ACHN (cell line): ENCODE results near the gene DGUOK.
"Not testable (repeated sequence)": the region's sequence is repeated elsewhere in the genome, so short reads cannot be mapped to it uniquely, and the experiment has no call there.

Experiments used
- DNase-seq: peaks from one replicate; pipeline ENCODE4 v3.0.0-alpha.2; 2015
- in situ Hi-C: cut with HindIII; loops from 2 replicates; pipeline ENCODE4 v1.10.0; 2017; ENCODE audit warnings: low sequenced_read_pairs, low pct_ligation_motif_present, low pct_unique_long_range_greater_than_20kb

DGUOK gene

GRCh38 chr2:73926493-73927327 is at the start of gene DGUOK:
TSS of gene DGUOK (plus strand) at chr2:73926880. CDS start at chr2:73926911, 31 bp downstream.
- peak; percentile 100 for DNase-seq
- in situ Hi-C loops: no loop called here

GRCh38 chr2:73877071-73877802 is 49.4 kb upstream of the DGUOK start:
- in situ Hi-C loops: no loop called here
- no peak for DNase-seq

DNA sequence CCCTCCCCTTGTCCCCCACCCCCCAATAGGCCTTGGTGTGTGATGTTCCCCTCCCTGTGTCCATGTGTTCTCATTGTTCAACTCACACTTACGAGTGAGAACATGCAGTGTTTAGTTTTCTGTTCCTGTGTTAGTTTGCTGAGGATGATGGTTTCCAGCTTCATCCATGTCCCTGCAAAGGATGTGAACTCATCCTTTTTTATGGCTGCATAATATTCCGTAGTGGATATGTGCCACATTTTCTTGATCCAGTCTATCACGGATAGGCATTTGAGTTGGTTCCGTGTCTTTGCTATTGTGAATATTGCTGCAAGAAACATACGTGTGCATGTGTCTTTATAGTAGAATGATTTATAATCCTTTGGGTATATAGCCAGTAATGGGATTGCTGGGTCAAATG is 48.7 kb upstream of the DGUOK start:
- DNase-seq, in situ Hi-C loops: not testable (repeated sequence)

DNA sequence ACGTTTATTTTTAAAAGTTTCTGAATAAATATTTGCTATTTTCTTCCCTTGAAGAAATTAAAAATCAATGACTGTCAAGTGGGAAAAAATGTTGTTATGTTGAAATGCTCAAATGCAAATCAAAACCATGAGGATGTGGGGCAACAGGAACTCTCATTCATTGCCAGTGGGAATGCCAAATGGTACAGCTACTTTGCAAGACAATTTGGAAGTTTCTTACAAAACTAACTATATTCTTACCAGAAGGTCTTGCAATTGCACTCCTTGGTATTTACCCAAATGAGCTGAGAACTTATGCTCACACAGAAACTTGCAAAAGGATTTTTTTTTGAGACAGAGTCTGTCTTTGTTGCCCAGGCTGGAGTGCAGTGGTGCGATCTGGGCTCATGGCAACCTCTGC is 41.3 kb upstream of the DGUOK start:
- no peak for DNase-seq
- in situ Hi-C loops: no loop called here

- DNase-seq: no peak
- in situ Hi-C loops: no loop called here
Measured at GRCh38 chr2:73886357-73886756, 40.3 kb upstream of the DGUOK start.

DNA sequence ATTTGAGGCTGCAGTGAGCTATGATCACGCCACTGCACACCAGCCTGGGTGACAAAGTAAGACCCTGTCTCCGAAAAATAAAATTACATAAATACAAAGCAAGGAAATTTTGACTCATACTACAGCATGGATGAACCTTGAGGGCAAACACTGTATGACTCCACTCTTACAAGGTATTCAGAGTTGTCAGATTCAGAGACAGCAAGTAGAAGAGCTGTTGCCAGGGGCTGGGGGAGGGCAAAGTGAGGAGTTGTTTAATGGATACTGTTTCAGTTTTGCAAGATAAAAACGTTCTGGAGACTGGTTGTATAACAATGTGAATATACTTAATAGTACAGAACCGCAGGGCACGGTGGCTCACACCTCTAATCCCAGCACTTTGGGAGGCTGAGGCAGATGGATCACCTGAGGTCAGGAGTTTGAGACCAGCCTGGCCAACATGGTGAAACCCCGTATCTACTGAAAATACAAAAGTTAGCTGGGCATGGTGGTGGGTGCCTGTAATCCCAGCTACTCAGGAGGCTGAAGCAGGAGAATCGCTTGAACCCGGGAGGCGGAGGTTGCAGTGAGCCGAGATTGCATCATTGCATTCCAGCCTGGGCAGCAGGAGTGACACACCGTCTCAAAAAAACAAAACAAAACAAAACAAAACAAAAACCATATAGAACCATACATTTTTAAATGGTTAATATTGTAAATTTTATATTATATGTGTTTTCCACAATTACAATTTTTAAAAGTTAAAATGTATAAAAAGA is 38.9 kb upstream of the DGUOK start:
- in situ Hi-C loops, DNase-seq: not testable (repeated sequence)

DNA sequence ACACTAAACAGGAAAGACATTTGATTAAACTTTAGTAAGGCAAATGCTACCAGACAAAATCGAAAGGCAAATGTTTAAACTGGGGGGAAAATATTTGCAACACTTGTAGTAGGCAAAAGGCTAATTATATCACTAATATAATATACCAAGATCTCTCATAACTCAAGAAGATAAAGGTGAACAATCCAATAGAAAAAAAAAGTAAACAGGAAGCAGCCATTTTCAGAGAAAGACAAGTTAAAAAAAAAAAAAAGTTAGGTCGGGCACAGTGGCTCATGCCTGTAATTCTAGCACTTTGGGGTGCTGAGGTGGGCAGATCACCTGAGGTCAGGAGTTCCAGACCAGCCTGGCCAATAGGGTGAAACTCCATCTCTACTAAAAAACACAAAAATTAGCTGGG is 38.3 kb upstream of the DGUOK start:
- no peak for DNase-seq
- in situ Hi-C loops: no loop called here

DNA sequence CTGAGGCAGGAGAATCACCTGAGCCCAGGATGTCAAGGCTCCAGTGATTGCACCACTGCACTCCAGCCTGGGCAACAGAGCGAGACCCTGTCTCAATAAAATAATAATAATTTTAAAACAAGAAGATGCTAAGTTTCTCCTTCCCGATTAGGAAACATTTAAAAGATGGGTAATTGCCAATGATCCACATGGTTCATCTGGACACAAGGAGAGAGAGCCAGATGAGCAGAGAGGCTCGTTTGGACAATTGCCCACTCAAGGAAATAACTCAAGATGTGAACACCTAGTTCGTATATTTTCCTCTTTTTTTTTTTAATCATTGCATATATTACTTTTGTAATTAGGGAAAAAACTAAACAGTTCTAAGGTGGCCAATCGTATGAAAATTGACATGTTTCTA is 37.5 kb upstream of the DGUOK start:
- no peak for DNase-seq
- in situ Hi-C loops: no loop called here

- DNase-seq: no peak
- in situ Hi-C loops: no loop called here
Measured at GRCh38 chr2:73890301-73891092, 36.2 kb upstream of the DGUOK start.

- in situ Hi-C loops: no loop called here
Measured at GRCh38 chr2:73891276-73891901, 35.3 kb upstream of the DGUOK start.

GRCh38 chr2:73892631-73893329 is 33.9 kb upstream of the DGUOK start, which contains the start of gene ACTG2:
TSS of gene ACTG2 (plus strand) at chr2:73893008. CDS start at chr2:73901312, 8,304 bp downstream.
- in situ Hi-C loops: no loop called here
- no peak for DNase-seq

More at GRCh38 chr2:73891276-73891901, 35.3 kb upstream of the DGUOK start:
- DNase-seq: no peak

- in situ Hi-C loops: no loop called here
- no peak for DNase-seq
Measured at GRCh38 chr2:73893764-73894474, 32.8 kb upstream of the DGUOK start.

DNA sequence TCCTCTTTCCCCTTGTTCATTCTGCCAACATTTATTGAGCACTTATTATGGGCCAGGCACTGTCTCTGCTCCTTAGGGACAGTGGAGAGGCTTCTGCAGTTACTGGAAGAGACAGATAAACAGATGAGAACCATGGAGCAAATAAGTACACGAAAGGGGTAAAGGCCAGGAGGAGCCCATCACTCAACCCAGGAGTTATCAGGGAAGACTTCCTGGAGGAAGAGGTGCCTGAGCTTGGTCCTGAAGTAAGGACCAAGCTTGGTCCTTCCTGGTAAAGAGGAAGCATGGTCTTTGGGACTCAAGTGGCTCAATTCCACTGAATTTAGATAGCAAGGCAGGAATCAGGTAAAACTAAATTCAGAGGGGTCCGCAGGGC is 32.2 kb upstream of the DGUOK start:
- in situ Hi-C loops: no loop called here
- DNase-seq: no peak

DNA sequence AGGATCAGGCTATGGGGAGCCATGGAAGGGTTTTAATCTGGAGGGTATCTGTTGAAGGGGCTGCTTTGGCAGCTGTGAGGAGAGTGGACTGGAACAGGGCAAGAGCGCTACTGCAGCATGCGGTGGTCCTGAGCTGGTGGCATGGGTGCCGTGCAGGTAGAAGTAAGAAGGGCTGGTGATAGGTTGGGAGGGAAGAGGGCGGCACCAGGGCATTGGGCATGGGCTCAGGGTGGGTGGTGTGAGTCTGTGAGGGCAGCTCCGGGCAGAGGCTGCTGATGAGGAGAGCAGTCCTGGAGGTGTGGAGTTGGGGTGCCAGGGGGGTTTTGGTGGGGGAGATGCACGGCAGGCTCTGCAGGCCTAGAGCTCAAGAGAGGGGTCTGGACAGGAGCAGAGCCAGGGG is 31.8 kb upstream of the DGUOK start:
- no peak for DNase-seq
- in situ Hi-C loops: no loop called here

DNA sequence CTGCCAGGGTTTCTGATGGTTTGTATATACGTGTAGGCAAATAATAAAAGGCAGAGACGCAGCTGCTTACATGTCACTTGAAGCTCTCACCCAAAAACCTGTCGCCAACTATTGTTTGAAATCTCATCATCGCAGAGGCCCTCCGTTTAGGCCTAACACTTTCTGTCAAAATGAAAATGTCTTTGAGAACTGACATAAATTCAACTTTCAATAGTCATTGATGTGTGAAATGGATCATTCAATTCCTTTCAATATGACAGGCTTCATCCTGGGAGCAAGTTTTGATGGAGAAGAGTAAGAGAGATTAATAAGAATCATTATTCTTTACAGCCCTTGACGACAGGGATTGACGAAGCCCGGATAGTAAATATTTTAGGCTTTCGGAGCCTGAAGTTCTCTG is 31.2 kb upstream of the DGUOK start:
- no peak for DNase-seq
- in situ Hi-C loops: no loop called here

- in situ Hi-C loops: no loop called here
- peak; percentile 12 for DNase-seq
Measured at GRCh38 chr2:73896362-73897239, 30.1 kb upstream of the DGUOK start.
